HG03159 (cell line): ENCODE results near the gene SWI5.
A peak's percentile ranks its signal among the peaks of the same experiment; 100 is the strongest.
"Not testable (repeated sequence)": the region's sequence is repeated elsewhere in the genome, so short reads cannot be mapped to it uniquely, and the experiment has no call there.

Experiments
- ATAC-seq: cut with Tn5 transposase; IDR thresholded peaks from one replicate; pipeline ENCODE4 v1.9.1; 2021; ENCODE audit warnings: mild to moderate bottlenecking, moderate library complexity; ENCODE audit not compliant: unreplicated experiment

SWI5 gene

GRCh38 chr9:128276008-128276573 is at the start of gene SWI5:
Gene SWI5, plus strand, starts transcription at chr9:128276276.
- ATAC-seq = peak; percentile 93

GRCh38 chr9:128226412-128226801 is 49.7 kb upstream of the SWI5 start:
- no peak for ATAC-seq

- not testable (repeated sequence) for ATAC-seq
These were observed 45.2 kb upstream of the SWI5 start for GRCh38 chr9:128230897-128231296.

DNA sequence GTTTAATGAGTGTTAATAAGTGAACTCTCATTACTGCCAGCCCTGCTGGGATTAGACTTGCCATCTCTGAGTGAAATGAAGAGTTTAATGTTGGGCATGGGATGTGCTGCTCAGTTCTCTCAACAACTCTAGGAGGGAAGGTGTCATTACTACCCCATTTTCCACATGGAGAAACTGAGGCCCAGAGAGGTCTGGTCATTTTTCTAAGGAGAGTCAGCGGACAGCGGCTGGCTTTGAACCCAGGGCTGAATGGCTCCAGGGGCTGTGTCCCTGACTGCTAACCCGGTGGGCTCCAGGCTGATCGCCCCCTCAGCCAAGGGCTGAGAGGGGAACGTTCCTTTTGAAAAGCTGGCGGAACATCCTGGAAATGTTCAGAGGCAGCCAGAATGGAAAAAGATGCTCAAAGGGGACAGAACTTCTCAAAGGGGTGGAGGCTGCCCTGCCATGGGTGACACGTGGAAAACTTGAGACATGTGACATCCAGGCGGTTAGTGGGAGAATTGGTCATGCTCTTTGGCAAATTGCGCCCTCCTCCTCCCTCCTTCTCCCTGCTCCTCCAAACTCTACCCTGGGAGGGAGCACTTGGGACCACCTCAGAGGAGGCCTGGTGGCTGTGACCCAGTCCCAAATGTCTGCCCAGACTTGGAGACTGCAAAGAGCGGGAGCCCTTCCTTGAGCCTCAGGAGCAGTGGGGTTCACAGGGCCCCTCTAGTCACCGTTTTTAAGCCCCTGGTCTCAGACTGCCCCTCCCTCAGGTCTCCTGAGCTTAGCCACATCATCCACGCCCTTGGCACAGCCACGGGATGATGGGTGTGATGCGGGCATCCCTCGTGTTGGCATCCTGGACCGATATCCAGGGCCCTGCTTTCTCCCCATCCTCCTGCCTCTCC is 44.2 kb upstream of the SWI5 start:
- no peak for ATAC-seq

DNA sequence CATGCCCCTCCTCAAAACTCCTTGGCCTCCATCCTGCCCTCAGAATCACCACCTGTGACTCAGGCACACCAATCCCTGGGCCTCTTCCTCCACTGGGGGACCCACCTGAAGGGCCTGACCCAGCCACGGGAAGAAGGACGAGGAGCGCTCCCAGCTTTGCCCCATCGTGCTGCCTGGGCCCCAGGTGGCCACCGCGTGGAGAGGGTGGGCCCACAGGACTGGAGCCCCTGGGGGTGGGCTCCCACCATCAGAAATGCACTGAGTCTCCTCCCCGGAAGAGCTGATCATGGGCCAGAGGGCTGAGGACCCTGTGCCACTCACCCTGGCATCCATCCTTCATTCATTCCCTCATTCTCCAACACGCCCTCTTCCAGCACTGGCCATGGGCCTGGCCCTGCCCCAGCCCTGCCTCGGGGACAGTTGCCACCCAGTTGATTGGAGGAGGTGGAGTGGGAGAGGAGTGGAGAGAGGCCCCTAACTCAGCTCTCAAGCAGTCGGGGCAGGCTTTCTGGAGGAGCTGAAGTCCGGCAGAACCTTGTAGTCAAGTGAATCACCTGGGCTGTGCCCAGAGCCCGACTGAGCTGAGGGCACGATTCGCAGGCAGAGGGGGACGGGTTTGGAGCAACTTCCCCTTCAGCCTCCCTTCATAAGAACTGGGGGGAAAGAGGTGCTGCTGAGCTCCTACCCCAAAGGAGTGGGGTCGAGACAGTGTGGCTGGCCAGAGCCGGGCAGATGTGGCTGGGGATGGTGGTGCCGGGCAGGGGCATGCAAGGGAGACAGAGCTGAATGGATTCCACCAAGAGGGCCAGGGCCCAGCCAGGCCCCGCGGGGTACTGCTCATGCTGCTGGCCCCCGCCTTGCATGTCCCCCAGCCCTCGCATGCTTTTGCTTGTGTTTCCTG is 43.3 kb upstream of the SWI5 start:
- no peak for ATAC-seq

DNA sequence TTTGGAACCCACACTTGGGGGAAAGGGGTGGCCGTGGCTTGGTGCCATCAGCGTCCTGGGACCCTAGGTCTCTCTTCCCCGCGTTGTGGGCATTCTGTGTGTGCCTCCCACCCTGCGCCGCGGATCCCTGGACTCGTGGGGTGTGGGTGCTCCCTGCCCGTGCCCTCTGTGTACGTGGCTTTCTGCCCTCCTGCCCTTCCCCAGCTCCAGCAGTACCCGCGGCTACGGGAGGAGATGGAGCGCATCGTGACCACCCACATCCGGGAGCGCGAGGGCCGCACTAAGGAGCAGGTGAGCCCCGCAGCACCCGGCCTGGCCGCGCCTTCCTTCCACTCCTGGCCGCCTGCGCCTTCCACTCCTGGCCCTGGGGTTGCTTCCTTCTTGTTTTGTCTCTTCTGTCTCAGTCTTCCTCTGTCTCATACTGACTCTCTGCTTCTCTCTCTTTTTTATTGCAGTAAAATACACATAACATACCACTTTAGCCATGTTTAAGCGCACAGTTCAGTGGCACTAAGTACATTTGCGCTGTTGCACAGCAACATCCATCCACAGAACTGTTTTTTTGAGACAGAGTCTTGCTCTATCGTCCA is 42.2 kb upstream of the SWI5 start:
- ATAC-seq = no peak

- no peak for ATAC-seq
These were observed 34.0 kb upstream of the SWI5 start for GRCh38 chr9:128242124-128242523.

DNA sequence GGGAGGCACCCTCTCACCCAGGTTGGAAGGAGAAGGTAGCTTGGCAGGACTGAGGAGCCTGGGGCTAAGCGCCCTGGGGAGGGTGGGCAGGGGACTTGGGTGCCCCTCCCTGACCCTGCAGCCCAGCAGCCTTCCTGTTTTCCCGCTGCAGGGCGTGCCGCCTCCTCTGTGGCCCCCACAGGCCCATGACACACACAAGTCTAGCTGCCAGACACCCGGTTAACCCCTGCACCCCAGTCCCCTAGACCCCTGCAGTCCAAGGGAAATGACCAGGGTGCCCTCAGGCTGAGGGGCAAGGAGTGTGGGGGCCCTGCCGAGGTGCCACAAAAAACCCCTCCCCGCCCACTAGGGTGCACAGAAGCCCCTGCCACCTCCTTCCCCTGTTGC is 33.3 kb upstream of the SWI5 start:
- no peak for ATAC-seq

GRCh38 chr9:128243215-128244018 is 32.7 kb upstream of the SWI5 start:
- no peak for ATAC-seq

GRCh38 chr9:128244091-128244836 is 31.8 kb upstream of the SWI5 start:
- no peak for ATAC-seq

DNA sequence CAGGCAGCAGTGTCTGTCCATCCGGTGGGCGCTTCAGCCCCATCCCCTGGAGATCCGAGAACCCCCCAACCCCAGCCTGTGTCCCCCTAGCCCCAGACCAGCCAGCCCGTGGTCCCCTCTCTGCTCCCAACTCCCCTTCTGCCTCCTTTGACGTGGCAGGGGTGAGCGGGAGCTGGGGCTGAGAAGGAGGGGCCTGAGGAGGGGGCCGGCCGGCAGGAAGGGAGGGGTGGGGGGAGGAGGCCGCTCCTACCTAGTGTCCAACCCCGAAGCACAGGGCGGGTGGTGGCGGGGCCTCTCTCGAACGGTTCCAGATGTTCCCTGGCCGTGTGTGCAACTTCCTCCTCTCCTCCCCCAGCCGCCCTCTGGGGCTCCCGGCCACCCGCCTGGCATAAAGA is 31.2 kb upstream of the SWI5 start:
- ATAC-seq = no peak

- ATAC-seq = no peak
These were observed 30.5 kb upstream of the SWI5 start for GRCh38 chr9:128245421-128246151.

DNA sequence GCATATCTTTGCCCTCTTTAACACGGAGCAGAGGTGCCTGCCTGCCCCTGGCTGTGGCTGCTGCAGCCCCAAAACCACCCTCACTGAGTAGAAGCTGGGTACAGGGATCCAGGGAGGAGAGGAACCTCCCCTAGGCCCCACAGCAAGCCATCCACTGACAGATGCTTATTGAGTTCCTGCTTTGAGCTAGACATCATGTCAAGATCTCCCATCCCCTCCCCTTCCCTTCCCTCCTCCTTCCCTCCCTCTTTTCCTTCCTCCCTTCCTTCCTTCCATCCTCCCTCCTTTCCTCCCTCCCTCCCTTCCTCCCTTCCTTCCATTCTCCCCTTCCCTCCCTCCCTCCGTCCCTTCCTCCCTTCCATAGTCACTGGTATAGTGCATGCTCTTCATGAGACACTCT is 29.6 kb upstream of the SWI5 start:
- ATAC-seq = no peak

DNA sequence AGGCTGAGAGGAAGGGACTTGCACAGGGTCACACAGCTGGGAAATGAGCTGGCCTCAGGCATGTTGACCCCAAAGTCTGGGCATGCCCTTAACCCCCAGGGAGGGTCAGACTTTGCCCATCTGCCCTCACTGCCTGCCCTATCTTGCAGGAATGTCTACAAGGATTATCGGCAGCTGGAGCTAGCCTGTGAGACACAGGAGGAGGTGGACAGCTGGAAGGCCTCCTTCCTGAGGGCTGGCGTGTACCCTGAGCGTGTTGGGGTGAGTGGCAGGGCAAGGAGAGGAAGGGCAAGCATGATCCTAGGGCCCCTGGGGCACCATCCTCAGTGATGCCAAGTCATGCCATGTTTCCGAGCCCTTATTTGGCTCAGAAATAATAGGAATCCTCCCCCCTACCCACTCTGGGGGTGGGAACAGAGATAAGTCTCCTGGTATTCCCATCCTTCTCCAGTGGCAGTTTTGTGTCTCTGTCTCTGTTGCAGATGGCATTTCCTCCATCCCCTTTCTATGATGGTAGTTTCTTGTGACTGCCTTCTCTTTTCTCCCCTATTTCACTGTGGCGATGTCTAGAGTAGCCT is 28.8 kb upstream of the SWI5 start:
- ATAC-seq = no peak

- no peak for ATAC-seq
These were observed 26.5 kb upstream of the SWI5 start for GRCh38 chr9:128249558-128249907.

DNA sequence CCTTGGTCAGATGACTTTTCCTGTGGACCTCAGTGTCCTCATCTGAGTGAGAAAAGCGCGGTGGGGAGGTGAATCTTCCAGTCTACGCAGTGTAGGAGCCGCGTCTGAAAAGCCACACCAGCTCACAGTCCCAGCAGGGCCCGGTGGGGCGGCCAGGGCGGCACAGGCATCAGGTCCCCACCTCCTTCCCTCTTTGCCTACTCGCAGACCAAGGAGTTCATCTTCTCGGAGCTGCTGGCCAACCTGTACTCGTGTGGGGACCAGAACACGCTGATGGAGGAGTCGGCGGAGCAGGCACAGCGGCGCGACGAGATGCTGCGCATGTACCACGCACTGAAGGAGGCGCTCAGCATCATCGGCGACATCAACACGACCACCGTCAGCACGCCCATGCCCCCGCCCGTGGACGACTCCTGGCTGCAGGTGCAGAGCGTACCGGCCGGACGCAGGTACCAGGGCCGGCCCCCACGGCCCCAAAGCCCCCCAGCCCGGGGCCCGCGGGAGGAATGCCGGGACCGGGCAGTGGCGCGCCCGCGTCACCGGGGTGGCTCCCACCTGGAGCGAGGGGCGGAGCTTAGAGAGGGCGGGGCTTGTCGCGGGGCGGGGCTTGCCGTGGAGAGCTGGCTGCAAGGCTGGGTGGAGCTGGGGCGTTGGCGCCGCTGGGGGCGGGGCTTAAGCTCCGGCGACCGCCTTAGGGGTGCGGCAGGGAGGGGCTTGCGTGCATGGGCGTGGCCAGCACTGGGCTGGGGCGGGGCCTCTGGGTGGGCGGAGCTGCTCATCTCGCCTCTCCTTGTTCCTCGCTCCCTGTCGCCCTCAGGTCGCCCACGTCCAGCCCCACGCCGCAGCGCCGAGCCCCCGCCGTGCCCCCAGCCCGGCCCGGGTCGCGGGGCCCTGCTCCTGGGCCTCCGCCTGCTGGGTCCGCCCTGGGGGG is 25.9 kb upstream of the SWI5 start:
- ATAC-seq = peak; percentile 84

DNA sequence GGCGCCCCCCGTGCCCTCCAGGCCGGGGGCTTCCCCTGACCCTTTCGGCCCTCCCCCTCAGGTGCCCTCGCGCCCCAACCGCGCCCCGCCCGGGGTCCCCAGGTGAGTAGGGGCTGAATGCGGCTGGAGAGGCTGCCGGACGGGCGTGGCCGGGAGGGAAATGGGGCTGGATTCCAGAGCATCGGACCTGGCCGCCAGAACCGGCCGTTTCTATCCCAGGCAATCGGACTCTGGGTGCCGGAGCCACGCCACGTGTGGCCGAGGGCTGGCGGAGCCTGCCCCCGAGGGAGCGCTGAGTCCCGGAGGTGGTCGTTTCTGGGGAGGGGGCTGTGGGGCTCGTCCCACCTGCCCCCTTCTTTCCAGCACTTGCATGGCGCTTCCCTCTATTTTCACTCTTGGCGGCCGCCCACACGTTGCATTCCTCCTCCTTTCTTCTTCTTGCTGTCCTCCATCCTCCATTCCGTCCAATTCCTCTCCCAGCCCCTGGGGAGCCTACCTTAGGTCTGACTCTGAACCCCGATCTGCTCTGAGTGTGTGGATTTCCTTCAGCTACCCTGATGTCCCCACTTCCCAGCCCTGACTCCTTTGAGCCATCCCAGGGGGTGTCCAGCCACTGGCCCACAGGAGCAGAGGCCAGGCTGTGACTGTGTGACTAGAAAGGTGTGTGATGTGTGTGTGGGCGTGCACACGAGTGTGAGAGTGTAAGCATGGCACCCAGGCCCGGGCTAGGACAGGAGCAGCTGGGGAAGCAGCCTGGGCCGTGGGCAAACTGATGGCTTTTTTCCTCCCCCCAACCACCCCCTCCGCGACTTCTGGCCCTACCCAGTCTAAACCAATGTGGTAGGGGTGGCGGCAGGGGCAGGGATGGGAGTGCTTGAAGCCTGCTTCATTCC is 25.0 kb upstream of the SWI5 start:
- ATAC-seq = no peak
